Hepatocyte (in vitro differentiated cells): ENCODE data around the gene SMAP1. TPM values are rescaled to one million over a fixed set of nuclear protein-coding genes. Genes with fewer than 3 reads are reported as not detected.

Experiments used
- DNase-seq: peaks from one replicate; pipeline ENCODE4 v3.0.0-alpha.2; 2016; ENCODE audit warnings: low spot score
- H2AFZ ChIP-seq: fragments of 200-600 bp; sonication (generic); 2 replicates; pipeline ENCODE4 v1.6.0; 2016; ENCODE audit warnings: antibody characterized with exemption, mild to moderate bottlenecking
- H3K27ac ChIP-seq: fragments of 200-600 bp; sonication (generic); 2 replicates; pipeline ENCODE4 v1.5.1; 2016; ENCODE audit warnings: mild to moderate bottlenecking
- H3K27me3 ChIP-seq: fragments of 200-600 bp; sonication (generic); 2 replicates; pipeline ENCODE4 v1.6.1; 2016
- H3K36me3 ChIP-seq: fragments of 200-600 bp; sonication (generic); replicated peaks from 2 replicates; pipeline ENCODE4 v1.5.1; 2016; ENCODE audit warnings: low read depth; ENCODE audit not compliant: insufficient read depth
- H3K4me1 ChIP-seq: fragments of 200-600 bp; sonication (generic); 2 replicates; pipeline ENCODE4 v1.5.1; 2016; ENCODE audit warnings: mild to moderate bottlenecking, moderate library complexity; ENCODE audit not compliant: insufficient read depth
- H3K4me2 ChIP-seq: fragments of 200-600 bp; sonication (generic); 2 replicates; pipeline ENCODE4 v1.6.0; 2016
- H3K4me3 ChIP-seq: fragments of 200-600 bp; sonication (generic); 2 replicates; pipeline ENCODE4 v1.5.1; 2016; ENCODE audit warnings: mild to moderate bottlenecking
- H3K79me2 ChIP-seq: fragments of 200-600 bp; sonication (generic); 2 replicates; pipeline ENCODE4 v1.6.0; 2017; ENCODE audit warnings: mild to moderate bottlenecking
- H3K9me2 ChIP-seq: fragments of 200-600 bp; sonication (generic); replicated peaks from 2 replicates; pipeline ENCODE4 v1.6.0; 2017; ENCODE audit warnings: mild to moderate bottlenecking; ENCODE audit not compliant: insufficient read depth
- H3K9me3 ChIP-seq: fragments of 200-600 bp; sonication (generic); 2 replicates; pipeline ENCODE4 v1.5.1; 2016; ENCODE audit warnings: low read depth, mild to moderate bottlenecking
- H4K20me1 ChIP-seq: fragments of 200-600 bp; sonication (generic); 2 replicates; pipeline ENCODE4 v1.6.0; 2016; ENCODE audit warnings: mild to moderate bottlenecking; ENCODE audit not compliant: insufficient read depth, poor library complexity, severe bottlenecking
- EZH2 ChIP-seq: fragments of 200-600 bp; sonication (generic); IDR thresholded peaks from 2 replicates; pipeline ENCODE4 v1.6.1; 2016; ENCODE audit warnings: antibody characterized with exemption, mild to moderate bottlenecking, borderline replicate concordance
- EZH2phosphoT487 ChIP-seq: fragments of 200-600 bp; sonication (generic); IDR thresholded peaks from one replicate; pipeline ENCODE4 v1.6.1; 2018; ENCODE audit warnings: antibody characterized with exemption, mild to moderate bottlenecking, low read depth, moderate library complexity; ENCODE audit not compliant: unreplicated experiment, severe bottlenecking
- WGBS: methylation state at CpG from one replicate; pipeline ENCODE4 v1.1.6; 2016; ENCODE audit warnings: low lambda C conversion rate; ENCODE audit errors: missing lambda C conversion rate; 5-methylcytosine and 5-hydroxymethylcytosine counted together
- polyA plus RNA-seq: library from polyadenylated mRNA; unstranded; fragments of >200 nt; fragmentation: Nextera tagmentation; extraction: Ambion mirVana; gene quantifications from 2 replicates; pipeline ENCODE4 v1.2.1, GENCODE V29; 2016
- total RNA-seq: library from RNA; depleted of rRNA; stranded (reverse); fragments of >200 nt; gene quantifications from 2 replicates; pipeline ENCODE4 v1.2.3, GENCODE V29; 2014
- TF ChIP-seq, protein P1 (sequence below): fragments of 200-600 bp; sonication (generic); IDR thresholded peaks from 2 replicates; pipeline ENCODE4 v1.5.1; 2016; ENCODE audit warnings: antibody characterized with exemption, mild to moderate bottlenecking; ENCODE audit not compliant: poor library complexity

SMAP1 gene
- total and polyA plus RNA-seq, 2 experiments from 2014 or later, result 28.2 to 42.4 TPM

DNA sequence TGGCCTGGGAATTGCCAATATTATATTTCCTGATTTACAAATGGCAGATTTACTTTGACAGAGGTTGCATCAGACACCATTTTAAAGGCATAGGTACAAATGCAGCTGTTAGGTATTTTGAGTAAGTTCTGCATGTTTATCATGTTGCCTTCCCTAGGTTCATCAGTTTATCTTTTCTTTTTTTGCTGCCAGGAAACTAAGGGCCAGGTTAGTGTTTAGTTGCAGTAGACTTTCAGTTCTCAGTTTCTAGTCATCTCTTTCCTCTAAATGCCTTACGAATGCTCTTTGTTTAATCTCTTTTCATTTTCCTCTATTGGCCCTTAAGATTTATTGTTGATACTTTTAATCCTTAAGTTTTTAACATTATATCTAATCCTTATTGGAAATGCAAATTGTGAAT lies 129.9 kb downstream of the SMAP1 start:
- Histone ChIP-seq H3K4me1 (no peaks in the 10 kb centered on the region), H3K4me2 (no peak overlapping the region), H3K36me3 (no peaks in the 10 kb centered on the region), H4K20me1 (no peaks in the 10 kb centered on the region), H3K9me3 (no peaks in the 10 kb centered on the region), H3K79me2 (no peaks in the 10 kb centered on the region), H3K9me2 (no peaks in the 10 kb centered on the region), H2AFZ (no peak overlapping the region), H3K27ac (no peak overlapping the region), H3K4me3 (no peak overlapping the region), H3K27me3 (no peaks in the 10 kb centered on the region)
- DNase-seq, result no peak
- TF ChIP-seq, protein P1, sequence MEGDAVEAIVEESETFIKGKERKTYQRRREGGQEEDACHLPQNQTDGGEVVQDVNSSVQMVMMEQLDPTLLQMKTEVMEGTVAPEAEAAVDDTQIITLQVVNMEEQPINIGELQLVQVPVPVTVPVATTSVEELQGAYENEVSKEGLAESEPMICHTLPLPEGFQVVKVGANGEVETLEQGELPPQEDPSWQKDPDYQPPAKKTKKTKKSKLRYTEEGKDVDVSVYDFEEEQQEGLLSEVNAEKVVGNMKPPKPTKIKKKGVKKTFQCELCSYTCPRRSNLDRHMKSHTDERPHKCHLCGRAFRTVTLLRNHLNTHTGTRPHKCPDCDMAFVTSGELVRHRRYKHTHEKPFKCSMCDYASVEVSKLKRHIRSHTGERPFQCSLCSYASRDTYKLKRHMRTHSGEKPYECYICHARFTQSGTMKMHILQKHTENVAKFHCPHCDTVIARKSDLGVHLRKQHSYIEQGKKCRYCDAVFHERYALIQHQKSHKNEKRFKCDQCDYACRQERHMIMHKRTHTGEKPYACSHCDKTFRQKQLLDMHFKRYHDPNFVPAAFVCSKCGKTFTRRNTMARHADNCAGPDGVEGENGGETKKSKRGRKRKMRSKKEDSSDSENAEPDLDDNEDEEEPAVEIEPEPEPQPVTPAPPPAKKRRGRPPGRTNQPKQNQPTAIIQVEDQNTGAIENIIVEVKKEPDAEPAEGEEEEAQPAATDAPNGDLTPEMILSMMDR, result no peak
- TF ChIP-seq EZH2phosphoT487, result no peak
- no peak for TF ChIP-seq EZH2
- 100% methylated on average over 1 of the region's 1 CpG for whole genome bisulfite sequencing

DNA sequence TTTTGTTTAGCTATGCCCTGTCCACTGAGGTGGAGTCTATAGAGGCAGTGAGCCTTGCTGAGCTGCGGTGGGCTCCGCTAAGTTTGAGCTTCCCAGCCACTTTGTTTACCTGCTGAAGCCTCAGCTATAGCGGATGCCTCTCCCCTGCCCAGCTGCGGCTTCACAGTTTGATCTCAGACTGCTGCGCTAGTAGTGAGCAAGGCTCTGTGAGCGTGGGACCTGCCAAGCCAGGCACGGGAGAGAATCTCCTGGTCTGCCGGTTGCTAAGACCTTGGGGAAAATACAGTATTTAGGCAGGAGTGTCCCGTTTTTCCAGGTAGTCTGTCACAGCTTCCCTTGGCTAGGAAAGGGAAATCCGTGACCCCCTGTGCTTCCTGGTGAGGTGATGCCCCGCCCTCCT lies 138.4 kb downstream of the SMAP1 start:
- H3K36me3 ChIP-seq, result no peaks in the 10 kb centered on the region
- no peak overlapping the region for H3K4me3 ChIP-seq
- H3K4me2 ChIP-seq, result no peak overlapping the region
- H3K9me3 ChIP-seq, result no peaks in the 10 kb centered on the region
- DNase-seq, result no peak
- H3K27me3 ChIP-seq, result no peaks in the 10 kb centered on the region
- H3K27ac ChIP-seq, result no peak overlapping the region
- no peaks in the 10 kb centered on the region for H3K79me2 ChIP-seq
- TF ChIP-seq EZH2phosphoT487 (no peak), EZH2 (no peak)
- TF ChIP-seq, protein P1, result no peak
- no peaks in the 10 kb centered on the region for H3K9me2 ChIP-seq
- no peaks in the 10 kb centered on the region for H4K20me1 ChIP-seq
- H2AFZ ChIP-seq, result no peak overlapping the region
- no peaks in the 10 kb centered on the region for H3K4me1 ChIP-seq
- WGBS, result 99% methylated on average over 11 of the region's 11 CpGs

DNA sequence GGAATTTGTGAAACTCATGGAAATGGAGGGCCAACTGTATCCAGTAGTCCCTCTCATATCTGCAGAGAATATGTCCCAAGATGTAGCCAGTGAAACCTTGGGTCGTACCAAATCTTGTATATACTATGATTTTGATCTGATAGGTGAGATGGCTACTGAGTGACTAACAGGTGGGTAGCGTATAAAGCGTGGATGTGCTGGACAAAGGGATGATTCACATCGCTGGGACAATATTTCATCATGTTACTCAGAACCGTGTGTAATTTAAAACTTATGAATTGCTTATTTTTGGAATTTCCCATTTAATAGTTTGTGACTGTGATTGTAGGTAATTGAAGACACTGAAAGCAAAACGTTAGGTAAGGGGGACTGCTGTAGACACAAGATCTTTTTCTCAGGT lies 144.1 kb downstream of the SMAP1 start:
- TF ChIP-seq EZH2 (no peak), EZH2phosphoT487 (no peak)
- TF ChIP-seq, protein P1, result no peak
- Histone ChIP-seq H3K27ac (no peak overlapping the region), H3K4me3 (no peak overlapping the region), H3K27me3 (no peaks in the 10 kb centered on the region), H3K4me2 (no peak overlapping the region), H3K79me2 (no peaks in the 10 kb centered on the region), H3K9me2 (no peaks in the 10 kb centered on the region), H2AFZ (no peak overlapping the region), H3K36me3 (no peaks in the 10 kb centered on the region), H4K20me1 (no peaks in the 10 kb centered on the region), H3K9me3 (no peaks in the 10 kb centered on the region), H3K4me1 (no peaks in the 10 kb centered on the region)
- no peak for DNase-seq
- 92% methylated on average over 6 of the region's 6 CpGs for WGBS

DNA sequence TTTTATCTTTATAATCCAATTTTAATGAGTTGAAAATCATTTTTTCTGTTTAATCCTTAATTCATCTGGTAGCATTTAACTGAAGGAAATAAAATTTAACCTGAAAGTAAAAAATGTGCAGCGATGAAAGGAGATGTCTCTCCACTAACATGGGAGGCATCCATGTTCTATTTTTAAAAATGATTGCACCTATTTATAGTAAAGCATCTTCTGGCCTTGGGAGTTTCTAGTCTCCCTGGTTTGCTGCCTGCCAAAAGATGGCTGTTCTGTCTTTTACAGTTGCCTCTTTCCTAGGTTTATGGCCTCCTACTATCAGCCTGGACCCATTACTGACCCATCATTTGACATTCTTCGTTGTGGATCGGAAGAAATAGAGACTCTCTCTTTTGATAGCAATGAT lies 146.2 kb downstream of the SMAP1 start:
- 84% methylated on average over 3 of the region's 3 CpGs for WGBS
- H2AFZ ChIP-seq, result no peak overlapping the region
- DNase-seq, result no peak
- H3K79me2 ChIP-seq, result no peaks in the 10 kb centered on the region
- no peaks in the 10 kb centered on the region for H3K27me3 ChIP-seq
- H3K4me1 ChIP-seq, result no peaks in the 10 kb centered on the region
- H3K9me2 ChIP-seq, result no peaks in the 10 kb centered on the region
- H3K27ac ChIP-seq, result no peak overlapping the region
- H3K36me3 ChIP-seq, result no peaks in the 10 kb centered on the region
- H3K9me3 ChIP-seq, result no peaks in the 10 kb centered on the region
- no peak overlapping the region for H3K4me2 ChIP-seq
- H3K4me3 ChIP-seq, result no peak overlapping the region
- no peaks in the 10 kb centered on the region for H4K20me1 ChIP-seq
- TF ChIP-seq EZH2phosphoT487, result no peak
- TF ChIP-seq, protein P1, result no peak
- TF ChIP-seq EZH2, result no peak
